GM18519 (cell line): ENCODE results near the gene GATA5.

Experiments
- ATAC-seq: cut with Tn5 transposase; IDR thresholded peaks from one replicate; pipeline ENCODE4 v1.9.1; 2021; ENCODE audit warnings: mild to moderate bottlenecking, moderate library complexity; ENCODE audit not compliant: unreplicated experiment, low FRiP score

Gene GATA5

GRCh38 chr20:62457098-62457497, 18.7 kb downstream of the GATA5 start:
- ATAC-seq: no peak

GRCh38 chr20:62455929-62456328, 19.9 kb downstream of the GATA5 start:
- ATAC-seq: no peak

GRCh38 chr20:62454904-62455636, 20.7 kb downstream of the GATA5 start:
- no peak for ATAC-seq

GRCh38 chr20:62453186-62453808, 22.5 kb downstream of the GATA5 start:
- no peak for ATAC-seq

GRCh38 chr20:62452475-62453095, 23.2 kb downstream of the GATA5 start:
- no peak for ATAC-seq

- ATAC-seq: no peak
Observed at GRCh38 chr20:62451970-62452369, 23.8 kb downstream of the GATA5 start.

GRCh38 chr20:62451156-62451767, 24.5 kb downstream of the GATA5 start:
- ATAC-seq: no peak

GRCh38 chr20:62449951-62450691, 25.7 kb downstream of the GATA5 start:
- ATAC-seq: no peak

- no peak for ATAC-seq
Observed at GRCh38 chr20:62448788-62449187, 27.0 kb downstream of the GATA5 start.

GRCh38 chr20:62448038-62448437, 27.8 kb downstream of the GATA5 start:
- ATAC-seq: no peak

- no peak for ATAC-seq
Observed at GRCh38 chr20:62446888-62447869, 28.6 kb downstream of the GATA5 start.

GRCh38 chr20:62446481-62446880, 29.3 kb downstream of the GATA5 start:
- ATAC-seq: no peak

GRCh38 chr20:62445553-62446340, 30.0 kb downstream of the GATA5 start:
- no peak for ATAC-seq

GRCh38 chr20:62444286-62444685, 31.5 kb downstream of the GATA5 start:
- ATAC-seq: no peak

- no peak for ATAC-seq
Observed at GRCh38 chr20:62441987-62442539, 33.7 kb downstream of the GATA5 start.

- ATAC-seq: no peak
Observed at GRCh38 chr20:62439218-62439617, 36.6 kb downstream of the GATA5 start.

GRCh38 chr20:62437927-62438326, 37.9 kb downstream of the GATA5 start:
- no peak for ATAC-seq

GRCh38 chr20:62437496-62437895, 38.3 kb downstream of the GATA5 start:
- no peak for ATAC-seq
